Ovary (tissue), 9 donors: ENCODE data around the gene GNAT2. TPM values are rescaled to one million over a fixed set of nuclear protein-coding genes. Genes with fewer than 3 reads are reported as not detected.

Experiments
- DNase-seq, 5 donors: peaks; one replicate each; pipeline ENCODE4 v3.0.0-alpha.2; 2019 to 2020
- H3K27ac ChIP-seq, 2 donors: fragments of 200-600 bp; one replicate each; pipeline versions ENCODE4 v1.5.1 to v1.8.0; 2019 to 2022
- H3K27me3 ChIP-seq: fragments of 200-600 bp; one replicate; pipeline ENCODE4 v1.8.0; 2022
- H3K36me3 ChIP-seq: fragments of 200-600 bp; sonication (generic); one replicate; pipeline ENCODE4 v1.5.1; 2019
- H3K4me1 ChIP-seq: one replicate; pipeline ENCODE4 v1.8.1; 2013; ENCODE audit warnings: mild to moderate bottlenecking, moderate library complexity; ENCODE audit not compliant: insufficient read depth
- H3K4me3 ChIP-seq: fragments of 200-600 bp; sonication (generic); one replicate; pipeline ENCODE4 v1.5.1; 2017
- H3K9me3 ChIP-seq, 2 donors: fragments of 200-600 bp in 1 of 2; sonication (generic) in 1 of 2; one replicate each; pipeline versions ENCODE4 v1.5.1 to v1.8.1; 2013 to 2019; ENCODE audit warnings: mild to moderate bottlenecking in 1 of 2, moderate library complexity in 1 of 2
- EP300 ChIP-seq: sonication (generic); formaldehyde crosslinking; IDR thresholded peaks from one replicate; pipeline ENCODE4 v1.6.1; 2017; ENCODE audit warnings: antibody characterized with exemption
- POLR2A ChIP-seq: fragments of 450-650 bp; IDR thresholded peaks from one replicate; pipeline ENCODE4 v1.6.1; 2017; ENCODE audit warnings: antibody characterized with exemption, mild to moderate bottlenecking, moderate library complexity
- WGBS, 3 donors: extraction: QIAGEN DNeasy Blood & Tissue Kit in 1 of 3; methylation state at CpG; one replicate each; pipeline versions ENCODE4 v1.1.5 to v1.1.7; 2013 to 2017; 5-methylcytosine and 5-hydroxymethylcytosine counted together
- intact Hi-C, 4 donors: fragments of 100-400 bp; cut with DNase I; formaldehyde crosslinking; loops; one replicate each; pipeline versions ENCODE4 v1.11.0 to v1.15.1; 2022 to 2023
- polyA plus RNA-seq, 2 donors: library from polyadenylated mRNA; stranded (reverse); fragments of 200-250 nt in 1 of 2; fragments of 350-450 nt in 1 of 2; fragmentation: Illumina TruSeq in 1 of 2; extraction: RNeasy Lipid Tissue Mini Kit (QIAGEN cat#74804) in 1 of 2; gene quantifications; one replicate each; pipeline ENCODE4 v1.2.3, GENCODE V29; 2013 to 2014
- total RNA-seq, 7 donors: library from RNA; depleted of rRNA in 2 of 7; stranded (reverse); fragments of >200 nt in 2 of 7; fragmentation: NEBNext Ultra II Directional in 3 of 7; extraction: Animal tissue kit (Norgen Biotek cat#: 25700) in 3 of 7; gene quantifications; one replicate each; pipeline versions ENCODE4 v1.1.0 to v1.2.4, GENCODE V29; 2016 to 2023
- TF ChIP-seq, protein P1 (sequence below), 3 donors: fragments of 450-650 bp in 2 of 3; fragments of 200-600 bp in 1 of 3; IDR thresholded peaks; one replicate each; pipeline versions ENCODE4 v1.5.1 to v1.8.0; 2016 to 2022; ENCODE audit warnings: antibody characterized with exemption in 3 of 3, mild to moderate bottlenecking in 1 of 3
- donor health status: DM: no; HTN: no; CAD: no; lungs with moderate emphysema.
- donor health status: DM: no; HTN: no; CAD: no.
- donor health status: Bipolar disorder and iron deficiency.
- donor health status: DM: yes; HTN: yes; CAD: no.
- donor health status: DM: no; HTN: no; CAD: no.
- donor health status: DM: yes; HTN: yes; CAD: no.

The GNAT2 gene
- total and polyA plus RNA-seq, 9 donors = not detected

DNA sequence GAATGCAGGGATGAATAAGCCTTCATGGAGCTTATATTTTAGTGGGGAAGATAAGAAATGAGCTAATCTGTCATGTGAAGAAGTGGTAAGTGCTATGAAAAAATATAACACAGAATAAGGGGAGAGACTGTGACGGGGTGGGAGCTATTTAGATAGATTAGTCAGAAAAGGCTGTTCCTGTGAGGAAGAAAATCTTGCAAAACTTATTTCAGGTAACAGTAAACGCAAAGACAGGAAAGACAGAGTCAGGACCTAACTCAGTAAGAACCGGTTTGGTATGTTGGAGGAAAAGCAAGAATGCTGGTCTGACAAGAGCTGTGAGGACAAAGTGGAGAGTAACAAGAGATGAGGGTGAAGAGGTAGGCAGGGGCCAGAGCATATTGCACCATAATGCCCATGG, 49.0 kb downstream of the GNAT2 start:
- Histone ChIP-seq H3K9me3 (no peaks in the 10 kb centered on the region), H3K4me1 (peaks cover 1% of the 10 kb centered on the region)
- intact Hi-C loops = no loop called here

DNA sequence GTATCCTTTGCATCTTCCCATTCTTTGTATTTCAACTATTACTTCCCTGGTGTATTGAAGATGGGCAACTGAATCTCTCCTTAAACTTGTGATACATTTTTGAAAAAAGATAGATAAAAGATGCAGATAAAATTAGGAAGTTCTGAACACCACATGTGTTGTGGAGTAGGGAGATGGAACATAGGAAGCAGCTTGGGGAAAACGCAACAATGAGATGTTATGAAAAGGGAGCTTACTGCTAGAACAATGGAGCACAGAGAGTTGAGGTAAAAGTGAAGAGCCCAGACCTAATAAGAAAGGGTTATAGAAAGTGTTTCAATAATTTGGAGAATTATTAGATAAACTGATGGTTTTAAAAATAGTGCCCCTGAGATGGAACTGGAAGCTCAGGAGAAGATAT, 50.1 kb downstream of the GNAT2 start:
- no peak for TF ChIP-seq POLR2A
- WGBS, 3 donors = 81 to 93% (median 91%) methylated on average over 1 of the region's 1 CpG

More for the DNA sequence above, 49.0 kb downstream of the GNAT2 start:
- WGBS, 3 donors = 53 to 71% (median 67%) methylated on average over 3 of the region's 3 CpGs
- DNase-seq = no peak
- no peak for TF ChIP-seq EP300
- TF ChIP-seq POLR2A = no peak
- TF ChIP-seq, protein P1, sequence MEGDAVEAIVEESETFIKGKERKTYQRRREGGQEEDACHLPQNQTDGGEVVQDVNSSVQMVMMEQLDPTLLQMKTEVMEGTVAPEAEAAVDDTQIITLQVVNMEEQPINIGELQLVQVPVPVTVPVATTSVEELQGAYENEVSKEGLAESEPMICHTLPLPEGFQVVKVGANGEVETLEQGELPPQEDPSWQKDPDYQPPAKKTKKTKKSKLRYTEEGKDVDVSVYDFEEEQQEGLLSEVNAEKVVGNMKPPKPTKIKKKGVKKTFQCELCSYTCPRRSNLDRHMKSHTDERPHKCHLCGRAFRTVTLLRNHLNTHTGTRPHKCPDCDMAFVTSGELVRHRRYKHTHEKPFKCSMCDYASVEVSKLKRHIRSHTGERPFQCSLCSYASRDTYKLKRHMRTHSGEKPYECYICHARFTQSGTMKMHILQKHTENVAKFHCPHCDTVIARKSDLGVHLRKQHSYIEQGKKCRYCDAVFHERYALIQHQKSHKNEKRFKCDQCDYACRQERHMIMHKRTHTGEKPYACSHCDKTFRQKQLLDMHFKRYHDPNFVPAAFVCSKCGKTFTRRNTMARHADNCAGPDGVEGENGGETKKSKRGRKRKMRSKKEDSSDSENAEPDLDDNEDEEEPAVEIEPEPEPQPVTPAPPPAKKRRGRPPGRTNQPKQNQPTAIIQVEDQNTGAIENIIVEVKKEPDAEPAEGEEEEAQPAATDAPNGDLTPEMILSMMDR (IDR thresholded peaks at IDR 0.05) = no peak
- Histone ChIP-seq H3K36me3 (no peaks in the 10 kb centered on the region), H3K27ac (no peak overlapping the region), H3K4me3 (no peak overlapping the region), H3K27me3 (no peaks in the 10 kb centered on the region)

DNA sequence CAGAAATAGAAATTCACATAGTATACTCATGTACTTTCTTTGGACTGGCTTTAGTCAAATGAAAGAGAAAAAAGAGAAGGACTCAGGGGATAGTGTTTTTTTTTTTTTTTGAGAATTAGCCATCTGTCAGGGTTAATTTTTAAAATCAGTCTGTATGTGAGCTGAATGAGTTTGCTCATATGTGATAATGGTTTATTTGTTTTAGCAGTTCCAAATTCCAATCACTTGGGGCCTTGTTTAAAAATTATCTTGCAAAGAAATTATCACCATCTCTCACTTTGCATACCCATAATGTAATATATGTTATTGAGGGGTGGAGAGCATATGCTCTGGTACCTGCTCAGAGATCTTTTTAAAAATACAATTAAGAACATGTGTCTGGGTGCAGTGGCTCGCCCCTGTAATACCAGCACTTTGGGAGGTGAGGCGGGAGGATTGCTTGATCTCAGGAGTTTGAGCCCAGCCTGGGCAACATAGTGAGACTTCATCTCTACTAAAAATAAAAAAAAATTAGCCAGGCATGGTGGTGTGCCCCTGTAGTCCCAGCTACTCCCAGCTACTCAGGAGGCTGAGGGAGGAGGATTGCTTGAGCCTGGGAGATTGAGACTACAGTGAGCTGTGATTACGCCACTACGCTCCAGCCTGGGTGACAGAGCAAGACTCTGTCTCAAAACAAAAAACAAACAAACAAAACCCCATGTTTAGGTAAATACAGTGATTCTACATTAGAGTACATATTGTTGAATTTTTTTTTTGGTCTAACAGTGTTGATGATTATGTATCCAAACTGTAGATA, 51.3 kb downstream of the GNAT2 start:
- H3K27me3 ChIP-seq = no peaks in the 10 kb centered on the region
- H3K4me3 ChIP-seq = no peak overlapping the region
- H3K27ac ChIP-seq = no peak overlapping the region
- TF ChIP-seq EP300 = no peak
- TF ChIP-seq, protein P1 (IDR thresholded peaks at IDR 0.05) = no peak
- WGBS, 3 donors = 95 to 98% (median 97%) methylated on average over 4 of the region's 4 CpGs
- H3K9me3 ChIP-seq = no peaks in the 10 kb centered on the region
- no peak for DNase-seq
- H3K36me3 ChIP-seq = no peaks in the 10 kb centered on the region
- H3K4me1 ChIP-seq = peaks cover 4% of the 10 kb centered on the region
- intact Hi-C loops = no loop called here

More for the DNA sequence above, 50.1 kb downstream of the GNAT2 start:
- DNase-seq = no peak
- no peaks in the 10 kb centered on the region for H3K27me3 ChIP-seq
- intact Hi-C loops = no loop called here
- no peaks in the 10 kb centered on the region for H3K9me3 ChIP-seq
- H3K4me1 ChIP-seq = peaks cover 3% of the 10 kb centered on the region
- no peaks in the 10 kb centered on the region for H3K36me3 ChIP-seq
- H3K27ac ChIP-seq = no peak overlapping the region
- H3K4me3 ChIP-seq = no peak overlapping the region

DNA sequence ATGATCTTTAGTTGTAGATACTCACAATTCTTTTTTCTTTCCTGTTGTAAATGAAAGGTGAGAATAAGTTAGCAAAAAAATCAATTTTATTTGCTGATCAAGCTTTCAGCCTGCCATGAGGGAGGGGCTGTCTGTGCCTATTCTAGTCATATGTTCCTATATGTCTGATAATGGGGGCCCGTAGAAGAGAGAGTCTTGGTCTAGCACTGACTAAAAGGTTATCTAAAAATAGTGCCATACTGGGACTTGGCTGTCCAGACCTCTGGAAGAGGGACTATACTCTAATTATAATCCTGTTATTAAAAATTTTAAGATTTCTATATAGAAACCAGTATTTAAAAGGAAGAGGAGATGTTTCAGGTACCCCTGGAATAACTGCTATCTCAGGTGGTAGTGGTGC, 52.4 kb downstream of the GNAT2 start:
- Histone ChIP-seq H3K4me3 (no peak overlapping the region), H3K4me1 (peaks cover 6% of the 10 kb centered on the region), H3K27me3 (no peaks in the 10 kb centered on the region), H3K9me3 (no peaks in the 10 kb centered on the region), H3K27ac (no peak overlapping the region), H3K36me3 (no peaks in the 10 kb centered on the region)
- WGBS, 3 donors = 70 to 81% (median 74%) methylated on average over 1 of the region's 1 CpG
- TF ChIP-seq, protein P1 (IDR thresholded peaks at IDR 0.05) = no peak
- TF ChIP-seq EP300 = no peak
- TF ChIP-seq POLR2A = no peak
- DNase-seq = no peak
- intact Hi-C loops = no loop called here

DNA sequence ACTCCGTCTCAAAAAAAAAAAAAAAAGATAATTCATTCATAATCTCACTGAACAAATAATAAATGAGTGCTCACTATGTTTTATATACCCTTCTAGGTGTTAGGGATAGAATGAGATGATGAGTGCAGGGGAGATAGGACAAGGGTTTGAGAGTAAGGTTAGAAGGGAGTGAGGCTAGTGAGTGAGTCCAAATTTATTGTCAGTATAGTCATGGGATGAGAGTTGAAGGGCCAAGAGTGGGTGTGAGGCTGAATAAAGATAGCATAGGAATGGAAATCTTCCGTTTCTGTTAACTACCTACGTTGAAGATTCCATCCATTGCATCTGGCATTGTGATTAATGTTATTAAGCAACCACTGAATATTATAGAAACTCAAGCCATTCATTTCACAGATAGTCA, 54.2 kb downstream of the GNAT2 start:
- whole genome bisulfite sequencing, 3 donors = 85 to 94% (median 87%) methylated on average over 3 of the region's 3 CpGs
- H3K4me3 ChIP-seq = no peak overlapping the region
- H3K36me3 ChIP-seq = no peaks in the 10 kb centered on the region
- TF ChIP-seq, protein P1 (IDR thresholded peaks at IDR 0.05) = no peak
- TF ChIP-seq EP300 = no peak
- no peak for TF ChIP-seq POLR2A
- H3K27me3 ChIP-seq = no peaks in the 10 kb centered on the region
- no peak overlapping the region for H3K27ac ChIP-seq
- DNase-seq = no peak
- H3K9me3 ChIP-seq = no peaks in the 10 kb centered on the region
- H3K4me1 ChIP-seq = peaks cover 4% of the 10 kb centered on the region
- intact Hi-C loops = no loop called here
